Central memory CD4-positive, alpha-beta T cell (primary cell): ENCODE results near the gene CNTNAP5.

Experiments used
- DNase-seq: peaks from one replicate; pipeline ENCODE4 v3.0.0; 2022

The CNTNAP5 gene

GRCh38 chr2:124065636-124066035 is 40.5 kb downstream of the CNTNAP5 start:
- no peak for DNase-seq

GRCh38 chr2:124066776-124067175 is 41.7 kb downstream of the CNTNAP5 start:
- no peak for DNase-seq

DNA sequence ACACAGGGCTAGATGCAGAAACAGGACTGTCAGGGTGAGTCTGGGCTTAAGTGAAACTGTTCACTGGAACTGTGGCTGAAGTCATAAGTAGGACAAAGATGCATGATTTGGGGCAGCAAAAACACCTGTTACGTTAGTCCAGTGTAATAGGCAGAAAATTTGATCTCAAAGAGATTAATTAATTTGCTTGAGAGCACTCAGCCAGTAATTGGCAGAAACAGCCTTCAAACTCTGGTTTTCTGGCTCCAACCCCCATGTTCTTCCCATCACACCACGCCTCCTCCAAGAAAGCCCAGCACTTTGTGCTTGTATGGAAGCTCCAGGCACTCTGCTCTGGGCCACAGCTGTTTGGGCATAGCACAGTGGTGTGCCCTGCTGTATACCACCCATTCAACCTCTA is 54.0 kb downstream of the CNTNAP5 start:
- no peak for DNase-seq

GRCh38 chr2:124080281-124081153 is 55.4 kb downstream of the CNTNAP5 start:
- DNase-seq, result no peak

DNA sequence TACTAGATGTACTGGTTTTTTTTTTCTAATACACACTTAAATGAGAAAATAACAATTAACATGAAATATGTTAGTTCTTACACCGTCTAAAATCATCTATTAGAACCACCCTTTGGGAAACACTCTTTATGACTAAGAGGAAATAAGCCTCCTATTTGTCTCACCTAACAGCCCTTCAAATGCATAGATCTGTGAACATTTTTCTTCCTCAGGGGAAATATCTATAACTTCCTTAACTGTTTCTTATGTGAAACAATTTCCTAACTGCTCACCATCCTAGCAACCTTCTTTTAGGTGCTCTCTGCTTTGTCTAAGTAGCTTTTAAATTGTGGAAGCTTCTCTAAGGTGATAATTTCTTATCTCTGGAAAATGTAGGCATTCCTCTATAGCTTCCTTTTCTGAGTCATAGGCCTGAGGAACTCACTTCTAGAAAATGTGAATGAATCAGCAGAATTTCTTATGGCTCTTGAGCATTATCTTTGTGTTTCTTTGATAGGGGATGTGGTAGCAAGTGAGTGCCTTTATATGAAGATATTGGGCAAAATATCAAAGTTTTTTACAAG is 56.1 kb downstream of the CNTNAP5 start:
- DNase-seq, result no peak

DNA sequence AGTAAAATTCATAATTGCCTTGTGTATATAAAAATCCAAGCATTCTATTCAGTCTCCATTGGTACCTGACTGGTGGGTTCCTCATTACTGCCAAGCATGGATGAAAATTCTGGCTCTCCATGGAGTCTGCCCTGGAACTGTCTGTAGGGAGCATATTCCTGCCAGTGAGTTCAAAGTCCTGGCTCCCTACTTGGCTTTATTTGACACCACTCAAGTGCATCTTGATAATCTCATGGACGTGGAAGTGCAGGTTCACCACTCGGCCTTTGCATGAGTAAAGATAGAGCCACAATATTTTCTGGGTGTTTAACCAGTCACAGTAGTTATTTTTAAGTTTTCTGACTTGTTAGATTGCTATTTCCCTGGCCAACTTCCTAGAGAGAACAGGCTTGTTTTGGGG is 63.5 kb downstream of the CNTNAP5 start:
- no peak for DNase-seq

- no peak for DNase-seq
These were observed 66.6 kb downstream of the CNTNAP5 start for GRCh38 chr2:124091721-124092120.

DNA sequence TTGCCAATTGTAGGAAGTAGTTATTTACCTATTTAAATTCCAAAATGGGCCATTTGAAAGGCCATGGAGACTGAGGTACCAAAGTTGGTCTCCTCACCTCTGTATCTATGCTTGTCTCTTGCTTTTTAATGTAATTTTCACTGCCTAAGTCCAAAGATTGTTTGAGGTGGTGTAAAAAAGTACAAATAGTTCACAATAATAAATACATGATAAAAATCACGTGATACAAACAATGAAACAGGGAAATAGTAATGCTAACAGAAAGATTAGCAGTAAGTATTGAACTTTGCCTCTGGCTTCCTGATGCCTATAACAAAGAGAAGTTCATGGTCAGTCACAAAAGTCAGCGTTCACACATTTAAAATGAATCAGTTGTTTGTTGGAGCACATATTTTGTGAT is 67.6 kb downstream of the CNTNAP5 start:
- no peak for DNase-seq

GRCh38 chr2:124104914-124105313 is 79.8 kb downstream of the CNTNAP5 start:
- no peak for DNase-seq

GRCh38 chr2:124112206-124112605 is 87.1 kb downstream of the CNTNAP5 start:
- no peak for DNase-seq

DNA sequence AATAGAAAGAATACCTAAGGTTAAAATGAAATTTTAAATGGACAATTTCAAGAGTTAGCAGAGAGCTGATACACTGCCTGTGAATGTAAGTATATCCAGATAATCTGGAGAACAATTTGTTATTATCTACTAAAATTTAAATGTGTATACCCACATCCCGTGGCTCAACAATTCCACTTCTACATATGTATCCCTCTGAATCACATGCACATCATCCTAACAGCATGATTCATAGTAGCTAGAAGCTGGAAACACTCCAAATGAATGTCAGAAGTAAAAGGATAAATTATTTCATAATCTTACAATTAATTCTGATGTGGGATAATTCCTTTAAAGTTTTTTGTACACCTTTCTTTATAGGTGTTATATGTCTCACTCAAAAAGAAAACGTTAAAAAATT is 87.9 kb downstream of the CNTNAP5 start:
- no peak for DNase-seq

DNA sequence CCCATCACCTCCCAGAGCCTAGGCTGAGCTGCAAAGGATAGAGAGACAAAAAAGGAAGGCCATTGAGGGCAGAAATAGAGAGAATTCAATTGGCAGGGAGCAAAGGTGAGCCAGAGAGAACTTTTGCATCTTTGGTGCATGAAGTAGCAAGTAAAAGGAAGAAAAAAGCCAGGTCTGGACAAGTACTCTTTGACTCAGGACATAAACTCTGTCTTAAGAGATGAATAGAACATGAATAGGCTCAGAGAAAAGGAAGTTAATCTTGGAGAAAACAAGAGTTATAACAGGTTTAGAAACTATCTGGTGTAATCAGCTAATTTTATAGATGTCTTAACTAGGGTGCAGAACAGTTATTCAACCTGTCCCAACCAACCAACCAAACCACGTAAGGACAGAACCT is 95.2 kb downstream of the CNTNAP5 start:
- DNase-seq, result no peak

- no peak for DNase-seq
These were observed 96.0 kb downstream of the CNTNAP5 start for GRCh38 chr2:124121106-124121505.

DNA sequence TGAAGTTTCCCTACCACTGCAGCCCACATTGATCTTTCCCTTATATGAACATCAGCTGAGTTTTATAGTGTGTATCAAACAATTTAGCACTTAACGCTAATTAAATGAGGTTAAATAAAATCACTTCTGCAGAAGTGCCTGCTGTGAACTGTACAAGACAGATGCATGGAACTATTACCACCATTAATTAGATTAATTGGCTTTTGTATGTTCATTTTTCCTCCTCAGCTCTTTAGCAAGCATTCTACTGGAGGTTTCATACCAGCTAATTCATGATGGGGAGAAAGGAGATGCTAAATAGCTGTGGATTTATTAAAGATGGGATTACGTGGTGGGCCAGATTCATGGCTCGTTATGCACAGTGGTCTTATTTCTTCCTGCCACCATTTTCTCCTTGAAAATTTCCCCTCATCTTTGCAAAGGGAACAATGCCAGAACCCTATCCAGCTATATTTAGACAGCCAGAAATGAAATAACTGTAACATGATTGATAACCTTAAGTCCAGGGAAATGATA is 96.7 kb downstream of the CNTNAP5 start:
- no peak for DNase-seq

- DNase-seq, result no peak
These were observed 97.3 kb downstream of the CNTNAP5 start for GRCh38 chr2:124122340-124122739.

DNA sequence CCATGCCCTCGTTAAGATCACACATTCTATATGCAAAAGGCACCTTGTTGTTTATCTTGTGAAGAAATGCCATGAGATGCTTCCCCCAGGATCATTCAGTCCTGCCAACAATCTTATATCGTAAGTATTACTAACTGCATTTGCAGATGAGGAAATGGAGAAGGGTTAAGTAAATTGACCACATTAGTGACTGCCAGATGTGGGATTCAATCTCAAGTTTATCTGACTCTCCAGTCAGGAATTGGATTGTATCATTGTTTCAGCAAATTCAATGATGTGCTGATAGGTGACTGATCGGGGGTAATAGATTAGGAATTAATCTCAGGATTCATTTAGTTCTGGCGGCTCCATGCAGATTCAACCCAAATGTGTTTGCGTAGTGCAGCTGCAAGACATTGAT is 106.2 kb downstream of the CNTNAP5 start:
- no peak for DNase-seq

- no peak for DNase-seq
These were observed 111.0 kb downstream of the CNTNAP5 start for GRCh38 chr2:124136110-124136509.

DNA sequence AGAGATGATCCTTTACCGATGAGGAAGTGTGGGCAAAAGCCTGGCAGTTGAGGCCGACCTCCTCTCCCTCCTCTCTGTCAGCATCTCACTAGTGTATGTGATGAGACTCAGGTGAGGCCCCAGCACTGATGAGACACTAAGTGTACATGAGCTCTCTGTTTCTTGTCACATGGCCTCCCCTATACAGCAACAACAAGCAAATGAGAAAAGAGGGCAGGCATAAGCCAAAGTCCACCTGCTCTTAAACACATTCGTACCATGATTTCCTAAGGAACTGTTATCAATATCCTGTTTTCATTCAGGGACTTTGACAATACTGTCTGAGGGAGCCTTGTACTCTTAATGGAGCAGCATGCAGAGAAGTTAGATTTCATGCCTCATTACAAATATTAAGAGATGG is 113.0 kb downstream of the CNTNAP5 start:
- DNase-seq, result no peak

- no peak for DNase-seq
These were observed 120.9 kb downstream of the CNTNAP5 start for GRCh38 chr2:124145982-124146381.

DNA sequence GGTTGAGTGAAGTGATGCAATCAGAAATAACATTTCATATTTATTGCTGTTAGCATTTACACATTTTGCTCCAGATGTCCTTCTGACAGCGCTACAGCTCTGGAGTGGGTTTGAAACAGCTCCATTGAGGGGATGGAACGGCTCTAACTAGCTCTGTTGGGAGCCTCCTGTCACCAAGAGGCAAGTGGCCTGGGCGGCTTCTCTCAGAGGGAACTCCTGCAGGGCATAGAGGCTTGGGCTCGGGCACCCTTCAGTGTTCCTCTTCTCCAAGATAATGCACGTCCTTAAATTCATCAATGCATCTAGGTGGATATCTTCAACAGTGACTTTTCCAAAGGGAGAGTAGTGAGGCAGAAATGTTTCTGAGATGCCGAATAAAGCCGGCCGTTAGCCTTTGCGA is 122.5 kb downstream of the CNTNAP5 start:
- no peak for DNase-seq

DNA sequence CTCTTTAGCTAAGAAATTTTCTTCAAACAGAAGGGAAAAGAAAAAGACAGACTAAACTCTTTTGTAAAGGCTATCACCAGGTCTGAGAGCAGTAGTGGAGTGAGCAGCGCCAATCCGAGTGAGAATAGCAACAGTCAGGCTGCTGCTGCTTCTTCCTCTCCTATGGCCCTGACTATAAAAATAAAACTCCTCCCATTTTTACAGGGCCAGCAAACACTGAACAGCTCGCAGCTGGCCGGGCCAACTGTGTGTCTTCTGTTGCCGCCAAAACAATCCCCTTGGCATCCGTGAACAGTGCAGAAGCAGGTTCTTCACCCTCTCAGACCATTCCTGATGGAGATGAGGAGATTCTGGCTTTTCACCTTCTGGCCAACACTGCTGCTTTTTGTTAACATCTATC is 124.5 kb downstream of the CNTNAP5 start:
- DNase-seq, result no peak

GRCh38 chr2:124151691-124152090 is 126.6 kb downstream of the CNTNAP5 start:
- no peak for DNase-seq

- no peak for DNase-seq
These were observed 128.6 kb downstream of the CNTNAP5 start for GRCh38 chr2:124153713-124154112.

DNA sequence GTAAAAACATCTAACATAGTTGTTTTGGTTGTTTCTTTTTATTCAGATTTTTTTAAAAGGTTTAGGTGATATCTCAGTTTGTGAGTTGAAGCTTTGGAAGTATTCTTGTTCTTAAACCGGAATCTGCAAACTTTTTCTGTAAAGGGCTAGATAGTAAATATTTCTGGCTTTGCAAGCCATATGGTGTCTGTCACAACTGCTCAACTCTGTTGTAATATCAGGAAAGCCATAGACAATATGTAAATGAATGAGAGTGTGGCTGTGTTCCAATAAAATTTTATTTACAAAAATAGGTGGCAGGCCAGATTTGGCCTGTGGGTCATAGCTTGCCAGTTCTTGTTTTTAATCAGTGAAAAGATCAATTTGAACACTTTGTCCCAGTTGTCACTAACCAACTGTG is 134.1 kb downstream of the CNTNAP5 start:
- no peak for DNase-seq
